GM19238 (cell line): ENCODE data around the gene FAM209A.
"Not testable (repeated sequence)": the region's sequence is repeated elsewhere in the genome, so short reads cannot be mapped to it uniquely, and the experiment has no call there.

ENCODE experiments used
- DNase-seq: peaks from one replicate; pipeline ENCODE4 v3.0.0; 2011; ENCODE audit warnings: low spot score; ENCODE audit not compliant: insufficient read length

FAM209A gene

GRCh38 chr20:56524444-56524843, at the start of gene FAM209A:
FAM209A (plus strand) TSS chr20:56524744; CDS start chr20:56524809, 65 bp downstream.
- not testable (repeated sequence) for DNase-seq

- no peak for DNase-seq
These were observed 40.6 kb upstream of the FAM209A start for GRCh38 chr20:56483970-56484369.

GRCh38 chr20:56487216-56487615, 37.3 kb upstream of the FAM209A start:
- DNase-seq: no peak

- DNase-seq: no peak
These were observed 36.0 kb upstream of the FAM209A start for GRCh38 chr20:56488566-56488965.

GRCh38 chr20:56501116-56501515, 23.4 kb upstream of the FAM209A start:
- DNase-seq: no peak

- DNase-seq: no peak
These were observed 20.6 kb upstream of the FAM209A start for GRCh38 chr20:56503916-56504315.

GRCh38 chr20:56504373-56505005, 20.1 kb upstream of the FAM209A start:
- DNase-seq: no peak

- DNase-seq: no peak
These were observed 18.4 kb upstream of the FAM209A start for GRCh38 chr20:56506103-56506502.

- DNase-seq: no peak
These were observed 12.6 kb upstream of the FAM209A start for GRCh38 chr20:56511926-56512325.

- no peak for DNase-seq
These were observed 11.1 kb upstream of the FAM209A start for GRCh38 chr20:56513161-56514150.

- no peak for DNase-seq
These were observed 7.9 kb upstream of the FAM209A start for GRCh38 chr20:56516631-56517030.

- no peak for DNase-seq
These were observed 7.3 kb upstream of the FAM209A start for GRCh38 chr20:56517211-56517610.

- DNase-seq: no peak
These were observed 6.9 kb upstream of the FAM209A start for GRCh38 chr20:56517641-56518040.

- DNase-seq: no peak
These were observed 6.4 kb upstream of the FAM209A start for GRCh38 chr20:56518126-56518525.

- DNase-seq: no peak
These were observed 5.7 kb upstream of the FAM209A start for GRCh38 chr20:56518721-56519398.

GRCh38 chr20:56519551-56519950, 5.0 kb upstream of the FAM209A start:
- no peak for DNase-seq

- no peak for DNase-seq
These were observed 4.4 kb upstream of the FAM209A start for GRCh38 chr20:56520180-56520579.

- not testable (repeated sequence) for DNase-seq
These were observed 3.7 kb upstream of the FAM209A start for GRCh38 chr20:56520746-56521354.

- no peak for DNase-seq
These were observed 2.2 kb upstream of the FAM209A start for GRCh38 chr20:56522311-56522710.

- DNase-seq: no peak
These were observed 3.0 kb downstream of the FAM209A start for GRCh38 chr20:56527521-56527920.

GRCh38 chr20:56532946-56533345, 8.4 kb downstream of the FAM209A start, which contains the start of gene FAM209B:
FAM209B (plus strand) TSS chr20:56533246; CDS start chr20:56533342, 96 bp downstream.
- DNase-seq: not testable (repeated sequence)
